Activated CD8-positive, alpha-beta T cell treated with anti-CD3 and anti-CD28 coated beads for 36 hours (primary cell): ENCODE measurements around the gene MYH15. TPM values are rescaled to one million over a fixed set of nuclear protein-coding genes. Genes with fewer than 3 reads are reported as not detected.
A peak's percentile ranks its signal among the peaks of the same experiment; 100 is the strongest.

Experiments used
- ATAC-seq: fragments of 200-7000 bp; cut with Tn5 transposase; one replicate; pipeline ENCODE4 v1.10.0; 2021; ENCODE audit warnings: mild to moderate bottlenecking, moderate library complexity
- CTCF ChIA-PET: fragments of 350-600 bp; sonication (Branson Sonifier 250); formaldehyde crosslinking; loops from one replicate; lab custom pipeline; 2021; ENCODE audit warnings: antibody characterized with exemption; lab: Charles Lee
- POLR2A ChIA-PET: fragments of 350-600 bp; sonication (Branson Sonifier 250); formaldehyde crosslinking; loops from one replicate; lab custom pipeline; 2021; ENCODE audit warnings: antibody characterized with exemption; lab: Charles Lee
- DNase-seq: peaks from one replicate; pipeline ENCODE4 v3.0.0-alpha.2; 2020
- H3K27ac Mint-ChIP-seq: one replicate; pipeline ENCODE4 v1.8.0; 2021; ENCODE audit warnings: mild to moderate bottlenecking, mixed read lengths
- H3K27me3 Mint-ChIP-seq: one replicate; pipeline ENCODE4 v1.8.0; 2021; ENCODE audit warnings: mixed read lengths
- H3K36me3 Mint-ChIP-seq: one replicate; pipeline ENCODE4 v1.8.0; 2021; ENCODE audit warnings: low read depth, mixed read lengths
- H3K4me1 Mint-ChIP-seq: one replicate; pipeline ENCODE4 v1.8.0; 2021; ENCODE audit warnings: low read depth, mixed read lengths
- H3K4me3 Mint-ChIP-seq: one replicate; pipeline ENCODE4 v1.8.0; 2021; ENCODE audit warnings: mild to moderate bottlenecking, moderate library complexity, mixed read lengths
- H3K9me3 Mint-ChIP-seq: one replicate; pipeline ENCODE4 v1.8.0; 2021; ENCODE audit warnings: mixed read lengths
- CTCF ChIP-seq: fragments of 200-600 bp; IDR thresholded peaks from one replicate; pipeline ENCODE4 v1.8.0; 2022; ENCODE audit warnings: antibody characterized with exemption, mild to moderate bottlenecking
- intact Hi-C: fragments of 100-400 bp; cut with micrococcal nuclease; formaldehyde crosslinking; loops from one replicate; pipeline ENCODE4 v1.10.0; 2022
- total RNA-seq, 2 experiments: library from RNA; stranded (reverse); gene quantifications; one replicate each; pipeline ENCODE4 v1.2.3, GENCODE V29; 2021

The MYH15 gene
- total RNA-seq, 2 experiments from 2014 or later: 0.07 to 0.09 TPM

GRCh38 chr3:108388136-108389132, 122.0 kb downstream of the MYH15 start:
- H3K36me3 Mint-ChIP-seq: no peaks in the 10 kb centered on the region
- TF ChIP-seq CTCF: no peak
- peaks cover 27% of the 10 kb centered on the region for H3K4me1 Mint-ChIP-seq
- ATAC-seq (peak; percentile 85), DNase-seq (peak; percentile 51)
- POLR2A ChIA-PET: interaction anchor here (0.6 to 1.6 kb wide), 7 partner anchors 62 to 232 kb away, joined by 3 to 4 read pairs (median 3); partner anchors contain the start of gene HHLA2
- CTCF ChIA-PET: interaction anchor here (0.6 to 1.9 kb wide), 9 partner anchors 12 to 261 kb away, joined by 3 to 5 read pairs (median 3); no protein-coding TSS in a partner anchor
- peaks cover 7% of the 10 kb centered on the region for H3K27me3 Mint-ChIP-seq
- peak overlapping the region; percentile 71 for H3K27ac Mint-ChIP-seq
- peak overlapping the region; percentile 24 for H3K4me3 Mint-ChIP-seq
- H3K9me3 Mint-ChIP-seq: no peaks in the 10 kb centered on the region
- intact Hi-C loops: loop anchor here (5.0 kb wide), 1 partner anchor 96 kb away; no protein-coding TSS in a partner anchor

GRCh38 chr3:108387063-108387462, 123.3 kb downstream of the MYH15 start:
- CTCF ChIA-PET: interaction anchor here (0.6 to 1.6 kb wide), 3 partner anchors 16 to 259 kb away, joined by 3 to 4 read pairs (median 3); no protein-coding TSS in a partner anchor
- no peaks in the 10 kb centered on the region for H3K9me3 Mint-ChIP-seq
- intact Hi-C loops: loop anchor here (5.0 kb wide), 1 partner anchor 95 kb away; no protein-coding TSS in a partner anchor
- no peak overlapping the region for H3K27ac Mint-ChIP-seq
- ATAC-seq (no peak), DNase-seq (no peak)
- no peak for TF ChIP-seq CTCF
- POLR2A ChIA-PET: interaction anchor here (1.0 kb wide), 1 partner anchor 88 kb away, joined by 3 read pairs; no protein-coding TSS in a partner anchor
- H3K27me3 Mint-ChIP-seq: peaks cover 5% of the 10 kb centered on the region
- H3K4me3 Mint-ChIP-seq: no peak overlapping the region
- no peaks in the 10 kb centered on the region for H3K36me3 Mint-ChIP-seq
- H3K4me1 Mint-ChIP-seq: peaks cover 27% of the 10 kb centered on the region

- no peaks in the 10 kb centered on the region for H3K9me3 Mint-ChIP-seq
- peaks cover 18% of the 10 kb centered on the region for H3K4me1 Mint-ChIP-seq
- no peak overlapping the region for H3K4me3 Mint-ChIP-seq
- ChIA-PET POLR2A (no interaction called here), CTCF (no interaction called here)
- DNase-seq (no peak), ATAC-seq (no peak)
- H3K27ac Mint-ChIP-seq: no peak overlapping the region
- H3K27me3 Mint-ChIP-seq: no peaks in the 10 kb centered on the region
- no peak for TF ChIP-seq CTCF
- intact Hi-C loops: no loop called here
- no peaks in the 10 kb centered on the region for H3K36me3 Mint-ChIP-seq
Measured at GRCh38 chr3:108383306-108383705, 127.1 kb downstream of the MYH15 start.

- CTCF ChIA-PET: interaction anchor here (1.2 kb wide), 1 partner anchor 96 kb away, joined by 3 read pairs; no protein-coding TSS in a partner anchor
- Mint-ChIP-seq H3K27me3 (no peaks in the 10 kb centered on the region), H3K4me3 (no peak overlapping the region), H3K4me1 (peaks cover 3% of the 10 kb centered on the region), H3K27ac (no peak overlapping the region), H3K9me3 (no peaks in the 10 kb centered on the region), H3K36me3 (no peaks in the 10 kb centered on the region)
- POLR2A ChIA-PET: interaction anchor here (0.6 kb wide), 2 partner anchors 39 to 192 kb away, joined by 3 read pairs; no protein-coding TSS in a partner anchor
- no peak for DNase-seq
- TF ChIP-seq CTCF: no peak
- intact Hi-C loops: no loop called here
- no peak for ATAC-seq
Measured at GRCh38 chr3:108381529-108382140, 128.8 kb downstream of the MYH15 start.
